Glutamatergic neuron (in vitro differentiated cells): ENCODE data around the gene ETV5. TPM values are rescaled to one million over a fixed set of nuclear protein-coding genes. Genes with fewer than 3 reads are reported as not detected.

ENCODE experiments used
- DNase-seq: peaks from one replicate; pipeline ENCODE4 v3.0.0; 2022
- H3K27ac Mint-ChIP-seq: one replicate; pipeline ENCODE4 v1.8.0; 2020; ENCODE audit warnings: mild to moderate bottlenecking, mixed read lengths, inconsistent platforms; ENCODE audit not compliant: unreplicated experiment
- H3K27me3 Mint-ChIP-seq: one replicate; pipeline ENCODE4 v1.8.0; 2020; ENCODE audit warnings: mild to moderate bottlenecking, moderate library complexity, mixed read lengths, inconsistent platforms; ENCODE audit not compliant: unreplicated experiment
- H3K36me3 Mint-ChIP-seq: one replicate; pipeline ENCODE4 v1.8.0; 2020; ENCODE audit warnings: mild to moderate bottlenecking, mixed read lengths, inconsistent platforms; ENCODE audit not compliant: unreplicated experiment
- H3K4me1 Mint-ChIP-seq: one replicate; pipeline ENCODE4 v1.8.0; 2020; ENCODE audit warnings: mild to moderate bottlenecking, low read depth, mixed read lengths, inconsistent platforms; ENCODE audit not compliant: unreplicated experiment
- H3K4me3 Mint-ChIP-seq: one replicate; pipeline ENCODE4 v1.8.0; 2020; ENCODE audit warnings: mild to moderate bottlenecking, mixed read lengths, inconsistent platforms; ENCODE audit not compliant: unreplicated experiment
- H3K9me3 Mint-ChIP-seq: one replicate; pipeline ENCODE4 v1.8.0; 2020; ENCODE audit warnings: mild to moderate bottlenecking, moderate library complexity, mixed read lengths, inconsistent platforms; ENCODE audit not compliant: unreplicated experiment
- CTCF ChIP-seq: fragments of 200-600 bp; sonication (generic); IDR thresholded peaks from one replicate; pipeline ENCODE4 v1.5.0; 2021; ENCODE audit not compliant: partially characterized antibody, unreplicated experiment
- total RNA-seq: library from RNA; stranded (reverse); fragmentation: NEBNext Ultra II Directional; extraction: Animal tissue kit (Norgen Biotek cat#: 25700); gene quantifications from one replicate; pipeline ENCODE4 v1.2.1, GENCODE V29; 2021; ENCODE audit not compliant: unreplicated experiment

Gene ETV5
- total RNA-seq, 1 donor from 2014 or later: 16.9 TPM

GRCh38 chr3:186119499-186119898, 10.6 kb upstream of the ETV5 start:
- no peak for TF ChIP-seq CTCF
- no peaks in the 10 kb centered on the region for H3K9me3 Mint-ChIP-seq
- H3K4me3 Mint-ChIP-seq: no peak overlapping the region
- no peak overlapping the region for H3K27ac Mint-ChIP-seq
- DNase-seq: no peak
- H3K27me3 Mint-ChIP-seq: peaks cover 7% of the 10 kb centered on the region
- peaks cover 18% of the 10 kb centered on the region for H3K4me1 Mint-ChIP-seq
- no peaks in the 10 kb centered on the region for H3K36me3 Mint-ChIP-seq

DNA sequence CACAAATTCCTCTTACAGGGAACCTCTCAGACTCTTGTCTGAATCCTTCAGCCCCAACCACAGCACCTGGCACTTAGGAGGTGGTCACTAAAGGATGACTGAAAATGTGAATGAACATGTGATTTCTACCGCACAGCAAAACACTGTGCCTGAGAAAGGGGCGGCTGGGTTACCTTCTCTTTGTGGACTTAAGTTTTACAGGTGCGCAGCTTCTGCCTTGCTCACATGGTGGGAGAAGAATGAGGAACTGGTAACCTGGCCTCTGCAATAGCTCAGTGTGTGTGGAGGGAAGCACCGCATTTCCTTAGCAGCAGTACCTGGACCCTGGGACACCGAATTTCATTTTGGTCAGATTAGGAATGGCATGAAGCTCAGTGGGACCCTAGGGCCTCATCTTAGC, 9.8 kb upstream of the ETV5 start:
- Mint-ChIP-seq H3K9me3 (no peaks in the 10 kb centered on the region), H3K36me3 (no peaks in the 10 kb centered on the region)

GRCh38 chr3:186117521-186118134, 8.7 kb upstream of the ETV5 start:
- Mint-ChIP-seq H3K27me3 (peaks cover 8% of the 10 kb centered on the region), H3K36me3 (no peaks in the 10 kb centered on the region), H3K9me3 (no peaks in the 10 kb centered on the region), H3K4me3 (no peak overlapping the region), H3K27ac (no peak overlapping the region), H3K4me1 (peaks cover 5% of the 10 kb centered on the region)
- DNase-seq: no peak
- TF ChIP-seq CTCF: no peak

More for the DNA sequence above, 9.8 kb upstream of the ETV5 start:
- Mint-ChIP-seq H3K27ac (no peak overlapping the region), H3K4me1 (peaks cover 14% of the 10 kb centered on the region), H3K27me3 (peaks cover 8% of the 10 kb centered on the region), H3K4me3 (no peak overlapping the region)
- no peak for TF ChIP-seq CTCF
- DNase-seq: no peak

DNA sequence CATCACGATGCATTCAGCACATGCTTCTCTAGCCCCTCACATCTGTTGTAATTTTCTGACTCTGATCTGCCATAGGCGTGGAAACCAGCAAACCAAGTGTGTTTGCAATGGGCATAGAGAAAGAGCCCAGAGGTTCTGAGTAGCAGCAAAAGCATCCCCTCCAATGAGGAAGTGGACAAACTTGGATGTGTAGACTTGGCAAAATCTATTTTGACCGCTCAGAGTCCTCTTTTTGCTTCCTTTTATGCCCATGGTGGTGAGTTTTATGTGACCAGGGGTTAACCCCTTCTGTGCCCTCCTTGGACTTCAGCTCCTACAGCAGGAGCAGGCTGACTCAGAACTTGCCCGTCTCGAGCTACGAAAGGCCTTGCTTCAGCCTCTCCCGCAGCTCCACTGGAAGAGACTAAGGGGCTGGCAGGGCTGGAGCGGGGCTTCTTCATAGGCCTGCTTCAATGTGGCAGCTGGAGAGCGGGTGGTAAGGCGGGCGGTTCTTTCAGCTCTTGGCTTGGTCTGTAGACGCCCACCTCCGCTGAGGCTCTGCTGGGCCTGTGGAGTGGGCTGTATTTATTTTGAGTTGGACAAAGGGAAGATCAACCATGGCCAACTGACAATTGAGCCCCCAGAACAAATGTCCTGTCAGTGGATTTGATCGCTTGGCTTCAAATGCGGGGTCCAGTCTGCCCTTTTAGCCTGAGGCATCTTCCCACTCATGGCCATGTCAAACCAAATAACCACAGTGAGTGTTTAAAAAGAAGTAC, 6.5 kb upstream of the ETV5 start:
- H3K4me1 Mint-ChIP-seq: peaks cover 3% of the 10 kb centered on the region
- peaks cover 13% of the 10 kb centered on the region for H3K27me3 Mint-ChIP-seq
- peaks cover 5% of the 10 kb centered on the region for H3K9me3 Mint-ChIP-seq
- no peak for TF ChIP-seq CTCF
- H3K27ac Mint-ChIP-seq: no peak overlapping the region
- H3K4me3 Mint-ChIP-seq: no peak overlapping the region
- H3K36me3 Mint-ChIP-seq: no peaks in the 10 kb centered on the region
- no peak for DNase-seq
